Measurements from ENCODE around the gene HLA-DOA.
A peak's percentile ranks its signal among the peaks of the same experiment; 100 is the strongest.

HLA-DOA gene

GRCh38 chr6:32993363-32993973 lies 15.9 kb downstream of the HLA-DOA start:
- POLR2A ChIA-PET (ENCODE audit: low non-redundant PET), result no interaction called here
- H3K27ac ChIP-seq, result no peak overlapping the region
- no peak for TF ChIP-seq CTCF (conservative IDR thresholded peaks at IDR 0.05; ENCODE audit: low read depth)
- CTCF ChIA-PET, result no interaction called here
- DNase-seq (ENCODE audit: low spot score), result no peak

- CTCF ChIA-PET, result interaction anchor here (0.7 kb wide), 1 partner anchor 177 kb away, joined by 4 read pairs; no protein-coding TSS in a partner anchor
- POLR2A ChIA-PET (ENCODE audit: low non-redundant PET), result no interaction called here
- TF ChIP-seq CTCF (conservative IDR thresholded peaks at IDR 0.05; ENCODE audit: low read depth), result no peak
- no peak overlapping the region for H3K27ac ChIP-seq
- DNase-seq (ENCODE audit: low spot score), result no peak
These were observed 17.4 kb downstream of the HLA-DOA start for GRCh38 chr6:32991972-32992371.

GRCh38 chr6:32989368-32989767 lies 20.0 kb downstream of the HLA-DOA start:
- no peak for TF ChIP-seq CTCF (conservative IDR thresholded peaks at IDR 0.05; ENCODE audit: low read depth)
- H3K27ac ChIP-seq, result no peak overlapping the region
- POLR2A ChIA-PET (ENCODE audit: low non-redundant PET), result no interaction called here
- DNase-seq (ENCODE audit: low spot score), result no peak
- CTCF ChIA-PET, result no interaction called here

GRCh38 chr6:32984622-32985389 lies 24.6 kb downstream of the HLA-DOA start:
- POLR2A ChIA-PET (ENCODE audit: low non-redundant PET), result interaction anchor here (0.8 to 1.0 kb wide), 2 partner anchors 13 to 18 kb away, joined by 3 read pairs; no protein-coding TSS in a partner anchor
- DNase-seq (ENCODE audit: low spot score), result peak; percentile 71
- peak; percentile 87 for TF ChIP-seq CTCF (conservative IDR thresholded peaks at IDR 0.05; ENCODE audit: low read depth)
- H3K27ac ChIP-seq, result no peak overlapping the region
- CTCF ChIA-PET, result interaction anchor here (0.5 to 3.2 kb wide), 21 partner anchors 8 to 874 kb away, joined by 3 to 21 read pairs (median 4); no protein-coding TSS in a partner anchor

GRCh38 chr6:32983964-32984621 lies 25.3 kb downstream of the HLA-DOA start:
- POLR2A ChIA-PET (ENCODE audit: low non-redundant PET), result interaction anchor here (0.8 to 1.0 kb wide), 2 partner anchors 12 to 17 kb away, joined by 3 read pairs; no protein-coding TSS in a partner anchor
- no peak for DNase-seq (ENCODE audit: low spot score)
- TF ChIP-seq CTCF (conservative IDR thresholded peaks at IDR 0.05; ENCODE audit: low read depth), result no peak
- CTCF ChIA-PET, result interaction anchor here (0.5 to 3.2 kb wide), 17 partner anchors 8 to 874 kb away, joined by 3 to 21 read pairs (median 4); no protein-coding TSS in a partner anchor
- H3K27ac ChIP-seq, result no peak overlapping the region

- ChIA-PET POLR2A (ENCODE audit: low non-redundant PET) (no interaction called here), CTCF (interaction anchor here (1.2 to 2.5 kb wide), 2 partner anchors 31 to 50 kb away, joined by 5 to 21 read pairs; no protein-coding TSS in a partner anchor)
- DNase-seq (ENCODE audit: low spot score), result no peak
- H3K27ac ChIP-seq, result no peak overlapping the region
- no peak for TF ChIP-seq CTCF (conservative IDR thresholded peaks at IDR 0.05; ENCODE audit: low read depth)
These were observed 25.9 kb downstream of the HLA-DOA start for GRCh38 chr6:32983493-32983848.

All from RWPE1 (cell line).